Measurements from ENCODE around the gene SLC15A4.

- TF ChIP-seq CTCF (conservative IDR thresholded peaks at IDR 0.05; ENCODE audit: low read length) (no peak), EZH2phosphoT487 (IDR thresholded peaks at IDR 0.05; ENCODE audit: borderline replicate concordance, low read depth, low read length) (no peak)
These were observed 10.4 kb downstream of the SLC15A4 start for GRCh38 chr12:128813392-128813791.
